Measurements from ENCODE around the gene ZNF205. TPM values are rescaled to one million over a fixed set of nuclear protein-coding genes. Genes with fewer than 3 reads are reported as not detected.
"Not testable (repeated sequence)": the region's sequence is repeated elsewhere in the genome, so short reads cannot be mapped to it uniquely, and the experiment has no call there.

ZNF205 gene
- total and polyA plus RNA-seq, 8 donors, result 0.87 to 27.5 (median 12.9) TPM

- Histone ChIP-seq H3K9me3 (no peaks in the 10 kb centered on the region), H3K4me3 (no peak overlapping the region), H3K36me3 (no peaks in the 10 kb centered on the region), H3K4me1 (peaks cover 0 to 17% (median 8%) of the 10 kb centered on the region in 4 donors), H3K27me3 (peaks cover 0 to 12% (median 0%) of the 10 kb centered on the region in 3 donors), H3K27ac (peak overlapping the region in 4 of 5 donors; percentile 37 to 61 (median 54))
- TF ChIP-seq POLR2A (IDR thresholded peaks at IDR 0.05) (no peak), EP300 (IDR thresholded peaks at IDR 0.05) (no peak), POLR2AphosphoS5 (IDR thresholded peaks at IDR 0.05) (no peak), CTCF (IDR thresholded peaks at IDR 0.05) (no peak)
- 25 to 39% (median 36%) methylated on average over 8 to 10 of the region's 10 CpGs for WGBS, 5 donors
- peak in 1 of 2 donors; percentile 34 for DNase-seq
- intact Hi-C loops (cut with DNase I; ENCODE audit: low total_unique reads), result no loop called here
Observed at GRCh38 chr16:3075523-3075915, 36.9 kb upstream of the ZNF205 start.

- H3K4me1 ChIP-seq, result peaks cover 0 to 17% (median 8%) of the 10 kb centered on the region in 4 donors
- H3K9me3 ChIP-seq; DNase-seq; H3K36me3 ChIP-seq; H3K4me3 ChIP-seq; intact Hi-C loops (cut with DNase I; ENCODE audit: low total_unique reads): not testable (repeated sequence)
- WGBS, 5 donors, result 83 to 94% (median 85%) methylated on average over 6 of the region's 6 CpGs
- H3K27me3 ChIP-seq, result peaks cover 0 to 12% (median 0%) of the 10 kb centered on the region in 3 donors
- H3K27ac ChIP-seq, result peak overlapping the region in 4 of 5 donors; percentile 37 to 61 (median 54)
Observed at GRCh38 chr16:3075946-3076345, 36.4 kb upstream of the ZNF205 start.

GRCh38 chr16:3076577-3076976, 35.8 kb upstream of the ZNF205 start:
- no peak for DNase-seq
- intact Hi-C loops (cut with DNase I; ENCODE audit: low total_unique reads), result no loop called here
- no peak overlapping the region for H3K4me3 ChIP-seq
- H3K27ac ChIP-seq, result peak overlapping the region in 3 of 5 donors; percentile 37 to 61 (median 59)
- TF ChIP-seq POLR2AphosphoS5 (IDR thresholded peaks at IDR 0.05), result no peak
- no peak for TF ChIP-seq POLR2A (IDR thresholded peaks at IDR 0.05)
- no peak for TF ChIP-seq CTCF (IDR thresholded peaks at IDR 0.05)
- TF ChIP-seq EP300 (IDR thresholded peaks at IDR 0.05), result no peak
- no peaks in the 10 kb centered on the region for H3K36me3 ChIP-seq
- 60 to 81% (median 62%) methylated on average over 5 to 6 of the region's 6 CpGs for WGBS, 5 donors
- no peaks in the 10 kb centered on the region for H3K9me3 ChIP-seq
- peaks cover 0 to 17% (median 8%) of the 10 kb centered on the region in 4 donors for H3K4me1 ChIP-seq
- H3K27me3 ChIP-seq, result peaks cover 0 to 12% (median 0%) of the 10 kb centered on the region in 3 donors

GRCh38 chr16:3080024-3080423, 32.4 kb upstream of the ZNF205 start:
- 84 to 89% (median 89%) methylated on average over 17 of the region's 17 CpGs for WGBS, 5 donors
- Histone ChIP-seq H3K9me3 (no peaks in the 10 kb centered on the region), H3K4me1 (peaks cover 0 to 9% (median 7%) of the 10 kb centered on the region in 4 donors), H3K4me3 (no peak overlapping the region), H3K27me3 (peaks cover 0 to under 1% (median 0%) of the 10 kb centered on the region in 3 donors), H3K36me3 (no peaks in the 10 kb centered on the region), H3K27ac (no peak overlapping the region)
- no peak for TF ChIP-seq EP300 (IDR thresholded peaks at IDR 0.05)
- no peak for TF ChIP-seq CTCF (IDR thresholded peaks at IDR 0.05)
- TF ChIP-seq POLR2AphosphoS5 (IDR thresholded peaks at IDR 0.05), result no peak
- no peak for TF ChIP-seq POLR2A (IDR thresholded peaks at IDR 0.05)
- no peak for DNase-seq
- intact Hi-C loops (cut with DNase I; ENCODE audit: low total_unique reads), result no loop called here

- WGBS, 5 donors, result 83 to 88% (median 86%) methylated on average over 13 of the region's 13 CpGs
- H3K4me3 ChIP-seq; H3K27ac ChIP-seq; H3K4me1 ChIP-seq; H3K27me3 ChIP-seq; intact Hi-C loops (cut with DNase I; ENCODE audit: low total_unique reads); DNase-seq; H3K36me3 ChIP-seq; H3K9me3 ChIP-seq: not testable (repeated sequence)
Observed at GRCh38 chr16:3081957-3082356, 30.4 kb upstream of the ZNF205 start.

GRCh38 chr16:3083408-3083807, 29.0 kb upstream of the ZNF205 start:
- H3K4me1 ChIP-seq, result peaks cover 0 to 24% (median 7%) of the 10 kb centered on the region in 4 donors
- intact Hi-C loops (cut with DNase I; ENCODE audit: low total_unique reads); H3K9me3 ChIP-seq; H3K4me3 ChIP-seq; H3K27ac ChIP-seq; H3K27me3 ChIP-seq; H3K36me3 ChIP-seq; DNase-seq: not testable (repeated sequence)
- WGBS, 5 donors, result 89 to 95% (median 93%) methylated on average over 6 to 8 of the region's 8 CpGs
